ENCODE measurements around the gene TTC39C. TPM values are rescaled to one million over a fixed set of nuclear protein-coding genes. Genes with fewer than 3 reads are reported as not detected.
A peak's percentile ranks its signal among the peaks of the same experiment; 100 is the strongest.
"Not testable (repeated sequence)": the region's sequence is repeated elsewhere in the genome, so short reads cannot be mapped to it uniquely, and the experiment has no call there.

TTC39C gene
- total RNA-seq, 1 experiment from 2014 or later: 22.8 TPM

- DNase-seq (ENCODE audit: low read depth): no peak
Measured at GRCh38 chr18:24128700-24129099, 114.1 kb downstream of the TTC39C start.

GRCh38 chr18:24130494-24130893 is 115.9 kb downstream of the TTC39C start:
- DNase-seq (ENCODE audit: low read depth): no peak

- no peak for DNase-seq (ENCODE audit: low read depth)
Measured at GRCh38 chr18:24136967-24137373, 122.4 kb downstream of the TTC39C start.

GRCh38 chr18:24138409-24138788 is 123.8 kb downstream of the TTC39C start:
- DNase-seq (ENCODE audit: low read depth): no peak

GRCh38 chr18:24138789-24139616 is 124.4 kb downstream of the TTC39C start, which contains the start of gene CABYR:
Gene CABYR (plus strand): TSS chr18:24139062. CDS start chr18:24143115, 4,053 bp downstream.
- DNase-seq (ENCODE audit: low read depth): peak; percentile 48

- no peak for DNase-seq (ENCODE audit: low read depth)
Measured at GRCh38 chr18:24140697-24141096, 126.1 kb downstream of the TTC39C start.

GRCh38 chr18:24142376-24142775 is 127.8 kb downstream of the TTC39C start:
- DNase-seq (ENCODE audit: low read depth): no peak

- not testable (repeated sequence) for DNase-seq (ENCODE audit: low read depth)
Measured at GRCh38 chr18:24149591-24149990, 135.0 kb downstream of the TTC39C start.

GRCh38 chr18:24153397-24153796 is 138.8 kb downstream of the TTC39C start:
- no peak for DNase-seq (ENCODE audit: low read depth)

- DNase-seq (ENCODE audit: low read depth): peak; percentile 36
Measured at GRCh38 chr18:24157855-24158254, 143.3 kb downstream of the TTC39C start.

- DNase-seq (ENCODE audit: low read depth): peak; percentile 50
Measured at GRCh38 chr18:24160086-24160485, 145.5 kb downstream of the TTC39C start.

GRCh38 chr18:24161304-24161703 is 146.8 kb downstream of the TTC39C start:
- DNase-seq (ENCODE audit: low read depth): no peak

GRCh38 chr18:24168496-24168895 is 153.9 kb downstream of the TTC39C start:
- no peak for DNase-seq (ENCODE audit: low read depth)

GRCh38 chr18:24170360-24170759 is 155.8 kb downstream of the TTC39C start:
- no peak for DNase-seq (ENCODE audit: low read depth)

GRCh38 chr18:24173997-24174396 is 159.4 kb downstream of the TTC39C start:
- no peak for DNase-seq (ENCODE audit: low read depth)

GRCh38 chr18:24176727-24177416 is 162.3 kb downstream of the TTC39C start:
- peak; percentile 43 for DNase-seq (ENCODE audit: low read depth)

- no peak for DNase-seq (ENCODE audit: low read depth)
Measured at GRCh38 chr18:24177499-24178133, 163.1 kb downstream of the TTC39C start.

- DNase-seq (ENCODE audit: low read depth): no peak
Measured at GRCh38 chr18:24180048-24180447, 165.5 kb downstream of the TTC39C start.

GRCh38 chr18:24181806-24182205 is 167.3 kb downstream of the TTC39C start:
- peak; percentile 38 for DNase-seq (ENCODE audit: low read depth)
